ENCODE data around the gene SEPTIN3. TPM values are rescaled to one million over a fixed set of nuclear protein-coding genes. Genes with fewer than 3 reads are reported as not detected.

Gene SEPTIN3
- total and polyA plus RNA-seq, 5 donors: 0.09 to 0.39 (median 0.14) TPM

DNA sequence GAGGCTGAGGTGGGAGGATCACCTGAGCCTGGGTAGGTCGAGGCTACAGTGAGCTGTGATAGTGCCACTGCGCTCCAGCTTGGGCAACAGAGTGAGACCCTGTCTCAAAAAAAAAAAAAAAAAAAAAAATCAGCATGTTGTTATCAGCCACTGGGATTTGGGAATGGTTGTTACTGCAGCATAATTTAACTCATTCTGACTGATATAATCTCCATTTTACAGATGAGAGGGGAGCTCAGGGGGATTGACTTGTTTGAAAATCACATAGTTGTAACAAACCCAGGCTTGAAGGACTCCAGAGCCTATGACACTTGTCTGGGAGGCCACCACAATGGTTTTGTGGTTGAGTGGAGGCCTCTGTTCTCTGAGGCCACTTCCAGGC lies 3.0 kb upstream of the SEPTIN3 start:
- DNase-seq: no peak
- WGBS: 99% methylated on average over 2 of the region's 2 CpGs
- ATAC-seq: no peak
- intact Hi-C loops (cut with DNase I): loop anchor here in 1 of 4 donors (5.0 kb wide), 1 partner anchor 471 kb away; no protein-coding TSS in a partner anchor
- Histone ChIP-seq H3K9me3 (ENCODE audit: control insufficient read depth, low read length) (no peaks in the 10 kb centered on the region), H3K4me1 (ENCODE audit: control insufficient read depth, insufficient read depth, low read length) (no peaks in the 10 kb centered on the region), H3K27ac (ENCODE audit: low read length) (no peak overlapping the region), H3K27me3 (ENCODE audit: control insufficient read depth, insufficient read depth) (no peaks in the 10 kb centered on the region), H3K4me3 (ENCODE audit: low read length) (no peak overlapping the region)

DNA sequence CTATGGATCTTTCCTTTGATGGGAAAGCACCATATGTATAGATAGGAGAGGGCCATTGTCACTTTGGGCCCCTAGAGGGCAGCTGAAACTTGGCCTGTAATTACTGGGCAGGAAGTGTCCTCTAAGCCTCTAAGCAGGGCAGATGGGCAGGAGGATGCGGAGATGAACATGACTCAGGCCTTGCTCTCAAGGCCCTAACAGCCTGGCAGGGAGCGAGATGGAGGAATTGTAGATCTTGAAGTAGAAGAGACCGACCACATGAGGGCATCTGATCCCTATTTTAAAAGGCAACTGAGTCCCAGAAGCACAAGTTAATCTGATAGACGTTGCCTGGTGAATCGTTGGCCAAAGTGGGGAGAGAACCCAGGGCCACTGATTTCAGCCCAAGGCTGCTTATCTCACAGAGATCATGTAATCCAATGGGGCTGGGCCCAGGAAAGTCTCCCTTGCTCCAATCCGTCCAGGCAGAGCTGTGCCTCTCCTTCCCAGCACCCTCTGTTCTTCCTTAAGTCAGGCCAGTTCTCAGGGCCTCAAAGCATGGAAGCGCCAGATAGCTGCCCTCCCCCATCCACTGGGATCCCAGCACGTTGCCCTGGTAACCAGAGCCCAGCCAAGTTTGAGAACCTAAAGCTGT lies 2.5 kb upstream of the SEPTIN3 start:
- peak; percentile 44 to 52 for ATAC-seq

DNA sequence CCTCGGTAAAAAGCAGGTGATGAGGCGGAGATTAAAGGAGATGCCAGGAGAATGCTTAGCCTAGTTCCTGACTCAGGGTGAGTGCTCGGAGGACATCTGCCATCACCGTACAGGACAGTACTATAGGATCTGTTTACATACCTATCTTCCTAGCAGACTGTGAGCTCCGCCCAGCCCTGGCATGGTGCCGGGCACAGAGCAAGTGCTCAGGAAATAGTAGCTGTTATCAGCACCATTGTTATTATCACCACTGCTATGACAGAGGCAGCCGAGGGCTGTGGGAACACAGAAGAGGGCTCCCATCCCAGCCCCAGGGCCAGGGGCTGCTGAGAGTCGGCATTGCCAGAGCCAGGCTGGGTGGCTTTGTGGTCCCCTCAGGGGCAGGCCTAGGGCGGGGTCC lies 642 bp upstream of the SEPTIN3 start:
- no peak overlapping the region for H3K4me3 ChIP-seq (ENCODE audit: low read length)
- intact Hi-C loops (cut with DNase I): loop anchor here in 1 of 4 donors (5.0 kb wide), 1 partner anchor 469 kb away; no protein-coding TSS in a partner anchor
- no peaks in the 10 kb centered on the region for H3K9me3 ChIP-seq (ENCODE audit: control insufficient read depth, low read length)
- 45% methylated on average over 9 of the region's 9 CpGs for WGBS
- no peaks in the 10 kb centered on the region for H3K27me3 ChIP-seq (ENCODE audit: control insufficient read depth, insufficient read depth)
- no peak for DNase-seq
- ATAC-seq: peak in 1 of 2 donors; percentile 40
- no peaks in the 10 kb centered on the region for H3K4me1 ChIP-seq (ENCODE audit: control insufficient read depth, insufficient read depth, low read length)
- no peak overlapping the region for H3K27ac ChIP-seq (ENCODE audit: low read length)

More for the DNA sequence above, 2.5 kb upstream of the SEPTIN3 start:
- Histone ChIP-seq H3K27me3 (ENCODE audit: control insufficient read depth, insufficient read depth) (no peaks in the 10 kb centered on the region), H3K27ac (ENCODE audit: low read length) (no peak overlapping the region), H3K4me1 (ENCODE audit: control insufficient read depth, insufficient read depth, low read length) (no peaks in the 10 kb centered on the region), H3K4me3 (ENCODE audit: low read length) (no peak overlapping the region), H3K9me3 (ENCODE audit: control insufficient read depth, low read length) (no peaks in the 10 kb centered on the region)
- 39% methylated on average over 8 of the region's 8 CpGs for WGBS
- intact Hi-C loops (cut with DNase I): loop anchor here in 1 of 4 donors (5.0 kb wide), 1 partner anchor 471 kb away; no protein-coding TSS in a partner anchor
- DNase-seq: no peak

DNA sequence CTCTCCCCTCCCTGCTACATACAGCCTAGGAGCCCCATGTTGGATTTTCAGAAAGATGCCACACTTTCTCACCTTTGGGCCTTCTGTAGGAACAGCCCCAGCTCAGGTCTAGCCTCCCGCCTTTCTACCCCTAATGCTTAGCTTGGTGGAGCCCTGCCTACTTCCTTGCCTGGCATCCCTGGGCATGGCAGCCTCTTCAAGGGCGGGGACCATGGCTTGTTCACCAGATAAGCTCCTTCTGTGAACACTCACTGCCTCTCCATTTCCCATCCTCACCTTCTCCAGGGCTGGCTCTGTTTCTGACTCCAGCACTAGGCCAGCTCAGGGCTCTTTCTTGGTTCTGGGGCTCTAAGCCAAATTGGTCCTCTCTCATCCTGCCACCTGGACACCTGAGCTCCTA lies 1.4 kb downstream of the SEPTIN3 start:
- H3K9me3 ChIP-seq (ENCODE audit: control insufficient read depth, low read length): no peaks in the 10 kb centered on the region
- intact Hi-C loops (cut with DNase I): no loop called here
- ATAC-seq (no peak), DNase-seq (no peak)
- H3K27ac ChIP-seq (ENCODE audit: low read length): no peak overlapping the region
- no peak overlapping the region for H3K4me3 ChIP-seq (ENCODE audit: low read length)
- H3K4me1 ChIP-seq (ENCODE audit: control insufficient read depth, insufficient read depth, low read length): no peaks in the 10 kb centered on the region
- 83% methylated on average over 2 of the region's 2 CpGs for WGBS
- H3K27me3 ChIP-seq (ENCODE audit: control insufficient read depth, insufficient read depth): no peaks in the 10 kb centered on the region

DNA sequence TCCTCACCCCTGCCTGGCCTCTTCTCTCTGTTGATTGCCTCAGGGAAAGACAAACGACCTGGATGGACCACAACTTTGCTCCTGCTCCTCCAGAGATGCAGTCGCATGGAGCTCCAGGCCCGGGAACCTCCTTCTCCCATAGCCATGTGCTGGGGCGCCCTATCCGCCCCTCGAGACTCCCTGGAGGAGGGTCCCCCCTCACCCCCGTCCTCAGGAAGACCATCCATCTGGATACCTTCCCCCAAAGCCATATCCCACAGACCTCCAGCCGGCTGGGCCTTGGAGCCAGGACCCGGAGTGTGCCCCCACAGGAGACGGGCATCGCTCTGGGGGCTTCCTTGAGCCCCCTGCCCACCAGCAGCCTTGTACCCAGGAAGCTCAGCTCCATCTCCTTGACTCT lies 2.2 kb downstream of the SEPTIN3 start:
- intact Hi-C loops (cut with DNase I): no loop called here
- H3K9me3 ChIP-seq (ENCODE audit: control insufficient read depth, low read length): no peaks in the 10 kb centered on the region
- H3K27me3 ChIP-seq (ENCODE audit: control insufficient read depth, insufficient read depth): no peaks in the 10 kb centered on the region
- H3K27ac ChIP-seq (ENCODE audit: low read length): no peak overlapping the region
- ATAC-seq: no peak
- H3K4me1 ChIP-seq (ENCODE audit: control insufficient read depth, insufficient read depth, low read length): no peaks in the 10 kb centered on the region
- WGBS: 85% methylated on average over 11 of the region's 11 CpGs
- DNase-seq: no peak
- H3K4me3 ChIP-seq (ENCODE audit: low read length): no peak overlapping the region

DNA sequence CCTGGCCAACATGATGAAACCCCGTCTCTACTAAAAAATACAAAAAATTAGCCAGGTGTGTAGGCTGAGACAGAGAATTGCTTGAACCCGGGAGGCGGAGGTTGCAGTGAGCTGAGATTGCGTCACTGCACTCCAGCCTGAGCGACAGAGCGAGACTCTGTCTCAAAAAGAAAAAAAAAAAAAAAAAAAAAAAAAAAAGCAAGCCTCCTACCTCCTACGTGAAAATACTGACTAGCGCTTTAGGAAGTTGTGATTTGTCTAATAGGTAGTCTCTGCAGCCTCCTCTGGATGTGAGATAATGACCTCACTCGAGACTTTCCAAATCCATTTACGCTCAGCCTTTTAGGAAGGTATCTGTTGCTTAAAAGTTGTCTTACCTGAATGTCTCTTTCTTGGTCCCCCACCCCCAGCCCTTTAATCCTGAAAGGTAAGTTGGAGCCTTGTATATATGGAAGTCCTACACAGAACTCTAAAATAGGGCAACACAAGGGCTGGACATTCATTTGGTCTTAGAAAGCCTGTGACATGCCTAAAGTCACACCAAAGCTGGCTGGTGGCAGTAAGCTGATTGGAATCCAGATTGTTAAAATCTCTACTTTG lies 5.5 kb downstream of the SEPTIN3 start:
- 66% methylated on average over 10 of the region's 10 CpGs for WGBS
- no peaks in the 10 kb centered on the region for H3K27me3 ChIP-seq (ENCODE audit: control insufficient read depth, insufficient read depth)
- no peak for DNase-seq
- no peak overlapping the region for H3K4me3 ChIP-seq (ENCODE audit: low read length)
- no peak overlapping the region for H3K27ac ChIP-seq (ENCODE audit: low read length)
- H3K4me1 ChIP-seq (ENCODE audit: control insufficient read depth, insufficient read depth, low read length): peaks cover 3% of the 10 kb centered on the region
- no peaks in the 10 kb centered on the region for H3K9me3 ChIP-seq (ENCODE audit: control insufficient read depth, low read length)
- ATAC-seq: no peak
- intact Hi-C loops (cut with DNase I): no loop called here

DNA sequence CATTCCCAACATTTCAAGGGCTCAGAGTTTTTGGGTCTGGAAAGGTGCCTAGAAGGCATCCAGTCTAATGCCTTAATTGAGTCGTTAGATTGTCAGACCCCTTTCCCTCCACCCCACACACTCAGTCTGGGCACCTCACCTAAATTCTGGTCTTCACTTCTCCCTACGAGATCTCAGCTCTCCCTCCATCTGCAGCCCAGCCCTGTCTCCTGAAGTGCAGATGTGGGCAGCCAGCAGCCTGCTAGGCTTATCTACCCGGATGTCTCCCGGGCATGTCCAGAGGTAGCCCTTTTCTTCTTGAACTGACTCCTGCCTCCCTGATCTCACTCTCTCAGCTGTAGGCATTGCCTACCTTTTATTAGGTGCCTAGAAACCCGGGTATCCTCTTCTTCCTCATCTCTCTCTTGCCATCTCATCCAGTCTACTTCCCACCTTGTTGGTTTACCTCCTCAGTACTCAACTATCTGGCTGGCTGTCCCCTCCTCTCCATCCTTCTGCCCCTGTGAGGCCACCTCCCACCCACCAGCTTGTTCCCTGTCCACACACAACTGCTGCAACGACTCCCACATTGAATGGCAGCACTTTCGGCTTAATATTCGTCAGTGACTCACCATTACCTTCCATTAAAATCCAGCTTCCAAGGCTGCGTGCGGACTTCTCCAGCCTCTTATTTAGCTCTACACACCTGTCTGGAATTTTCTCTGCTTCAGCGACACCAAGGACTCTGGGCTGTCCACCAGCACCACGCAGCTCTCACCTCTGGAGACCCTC lies 6.2 kb downstream of the SEPTIN3 start:
- intact Hi-C loops (cut with DNase I): no loop called here

DNA sequence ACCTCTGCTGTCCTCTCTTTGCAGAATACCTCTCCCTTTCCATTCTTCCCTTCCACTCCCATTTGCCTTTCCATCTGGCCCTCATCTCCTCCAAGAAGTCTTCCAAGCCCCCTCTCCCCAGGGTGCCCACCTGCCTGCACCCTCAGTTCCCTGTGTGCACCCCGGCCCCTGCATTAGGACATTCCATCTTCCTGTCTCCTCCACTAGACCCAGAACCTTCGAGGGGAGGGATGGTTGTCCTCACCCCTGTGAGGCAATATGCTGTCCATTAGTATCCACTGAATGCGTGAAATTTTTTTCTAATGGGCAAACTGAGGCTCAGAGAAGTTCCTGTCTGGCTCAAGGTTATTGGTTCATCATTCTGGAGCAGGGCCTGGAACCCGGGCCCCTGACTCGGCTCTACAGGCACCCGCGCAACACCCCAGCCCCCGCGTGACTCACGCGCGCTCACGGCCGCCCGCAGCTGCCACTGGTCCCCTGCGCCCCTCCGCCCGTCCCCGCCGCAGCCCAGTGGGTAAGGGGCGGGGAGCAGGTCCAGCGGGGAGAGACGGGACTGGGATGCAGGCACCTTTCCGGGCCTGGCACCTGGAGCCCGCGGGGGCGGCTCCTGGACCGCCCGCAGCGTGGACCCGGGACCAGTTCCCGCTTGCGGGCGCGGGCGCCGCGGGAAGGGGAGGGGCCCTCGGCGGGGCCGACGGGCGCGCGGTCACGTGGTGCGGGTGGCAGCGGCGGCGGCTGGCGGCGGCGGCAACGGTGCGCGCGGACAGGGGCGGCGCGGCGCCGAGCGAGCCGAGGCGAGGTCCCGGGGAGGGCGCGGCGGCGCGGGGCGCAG lies 7.0 kb downstream of the SEPTIN3 start:
- DNase-seq (peak in 2 of 3 donors; percentile 58 to 63), ATAC-seq (peak in 1 of 2 donors; percentile 33)
- intact Hi-C loops (cut with DNase I): no loop called here
- Histone ChIP-seq H3K27me3 (ENCODE audit: control insufficient read depth, insufficient read depth) (no peaks in the 10 kb centered on the region), H3K4me3 (ENCODE audit: low read length) (peak overlapping the region; percentile 52), H3K9me3 (ENCODE audit: control insufficient read depth, low read length) (no peaks in the 10 kb centered on the region), H3K4me1 (ENCODE audit: control insufficient read depth, insufficient read depth, low read length) (peaks cover 3% of the 10 kb centered on the region), H3K27ac (ENCODE audit: low read length) (no peak overlapping the region)
- 2% methylated on average over 72 of the region's 72 CpGs for WGBS

More for the DNA sequence above, 6.2 kb downstream of the SEPTIN3 start:
- WGBS: 65% methylated on average over 12 of the region's 12 CpGs
- Histone ChIP-seq H3K9me3 (ENCODE audit: control insufficient read depth, low read length) (no peaks in the 10 kb centered on the region), H3K27ac (ENCODE audit: low read length) (no peak overlapping the region), H3K27me3 (ENCODE audit: control insufficient read depth, insufficient read depth) (no peaks in the 10 kb centered on the region), H3K4me1 (ENCODE audit: control insufficient read depth, insufficient read depth, low read length) (peaks cover 3% of the 10 kb centered on the region), H3K4me3 (ENCODE audit: low read length) (no peak overlapping the region)
- DNase-seq: no peak
- ATAC-seq: no peak

DNA sequence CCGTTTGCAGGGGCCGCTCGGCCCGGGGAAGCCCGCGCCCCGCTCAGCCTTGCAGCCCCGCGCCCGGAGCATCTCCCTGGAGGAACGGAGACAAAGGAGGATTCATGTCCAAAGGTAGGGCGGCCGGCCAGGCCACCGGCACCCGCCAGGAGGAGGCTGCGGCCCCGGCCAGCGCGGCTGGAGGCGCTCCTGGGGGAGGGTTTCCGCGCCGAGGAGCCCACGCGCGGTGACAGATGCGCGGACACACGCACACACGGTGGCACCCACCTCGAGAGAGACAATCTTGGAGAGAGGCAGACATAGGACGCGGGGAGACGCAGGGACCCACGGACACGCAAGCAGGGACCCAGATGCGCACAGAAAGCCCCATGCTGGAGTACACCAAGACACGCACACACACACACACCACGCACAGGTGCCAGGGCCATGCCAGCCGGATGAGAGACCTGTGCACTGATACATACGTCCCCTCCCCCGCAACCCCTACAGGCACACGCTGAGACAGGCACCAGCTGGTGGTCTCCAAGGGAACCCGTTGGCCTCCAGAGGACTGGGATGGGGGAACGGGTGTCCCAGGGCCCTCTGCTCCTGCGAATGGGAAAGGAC lies 7.8 kb downstream of the SEPTIN3 start:
- 3% methylated on average over 46 of the region's 46 CpGs for WGBS
- H3K4me3 ChIP-seq (ENCODE audit: low read length): peak overlapping the region; percentile 52
- H3K27ac ChIP-seq (ENCODE audit: low read length): no peak overlapping the region
- no peaks in the 10 kb centered on the region for H3K9me3 ChIP-seq (ENCODE audit: control insufficient read depth, low read length)
- DNase-seq (peak in 1 of 3 donors; percentile 59), ATAC-seq (no peak)
- H3K4me1 ChIP-seq (ENCODE audit: control insufficient read depth, insufficient read depth, low read length): peaks cover 3% of the 10 kb centered on the region
- intact Hi-C loops (cut with DNase I): no loop called here
- H3K27me3 ChIP-seq (ENCODE audit: control insufficient read depth, insufficient read depth): no peaks in the 10 kb centered on the region

DNA sequence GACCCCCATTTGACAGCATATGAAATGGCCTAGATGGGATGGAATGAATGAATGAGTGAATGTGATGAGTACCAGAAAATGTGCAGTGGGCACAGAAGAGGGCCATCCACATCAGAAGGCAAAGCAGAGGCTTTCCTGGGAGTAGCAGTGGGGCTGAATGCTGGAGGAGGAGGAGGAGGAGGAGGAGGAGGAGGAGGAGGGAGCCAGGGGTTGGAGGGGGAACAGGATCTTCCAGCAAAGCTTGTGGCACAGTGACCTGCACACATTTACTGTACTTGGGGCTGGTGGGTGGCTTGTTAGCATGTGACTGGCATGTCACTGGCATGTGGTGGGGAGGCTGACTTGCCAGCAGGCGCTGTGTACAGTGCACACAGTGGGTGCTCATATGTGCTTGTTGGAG lies 9.5 kb downstream of the SEPTIN3 start:
- no peaks in the 10 kb centered on the region for H3K27me3 ChIP-seq (ENCODE audit: control insufficient read depth, insufficient read depth)

More for the DNA sequence above, 9.5 kb downstream of the SEPTIN3 start:
- no peak overlapping the region for H3K27ac ChIP-seq (ENCODE audit: low read length)
- DNase-seq (no peak), ATAC-seq (no peak)
- no peaks in the 10 kb centered on the region for H3K9me3 ChIP-seq (ENCODE audit: control insufficient read depth, low read length)
- H3K4me1 ChIP-seq (ENCODE audit: control insufficient read depth, insufficient read depth, low read length): peaks cover 3% of the 10 kb centered on the region
- 97% methylated on average over 1 of the region's 1 CpG for WGBS
- no peak overlapping the region for H3K4me3 ChIP-seq (ENCODE audit: low read length)
- intact Hi-C loops (cut with DNase I): no loop called here

All from right cardiac atrium (tissue), 5 donors.